Measurements from ENCODE around the gene PRPF31. TPM values are rescaled to one million over a fixed set of nuclear protein-coding genes. Genes with fewer than 3 reads are reported as not detected.

PRPF31 gene
- total and polyA plus RNA-seq, 2 of the 13 experiments (the other 11 are each of a cell fraction or from before 2014, with no cell fraction given), result 23.8 to 63.8 TPM

GRCh38 chr19:54136086-54136863 is 20.7 kb downstream of the PRPF31 start (continued):
- TF ChIP-seq ZNF687 (CRISPR knock-in tag; IDR thresholded peaks at IDR 0.05) (no peak), SMYD3 (CRISPR knock-in tag; IDR thresholded peaks at IDR 0.05) (0 out of 2 replicates have a peak, but pooled peaks have one; percentile 47), KDM6A (CRISPR knock-in tag; IDR thresholded peaks at IDR 0.05; ENCODE audit: low read depth) (no peak), KLF11 (CRISPR knock-in tag; IDR thresholded peaks at IDR 0.05) (0 out of 2 replicates have a peak, but pooled peaks have one; percentile 18), ZNF446 (CRISPR knock-in tag; IDR thresholded peaks at IDR 0.05) (0 out of 2 replicates have a peak, but pooled peaks have one; percentile 51), ZNF350 (CRISPR knock-in tag; IDR thresholded peaks at IDR 0.05; ENCODE audit: borderline replicate concordance, low read depth) (peak; percentile 43; the same call in 1 of the 2 replicates), HNRNPK (IDR thresholded peaks at IDR 0.05; ENCODE audit: low read depth, low read length, poor library complexity, severe bottlenecking) (no peak), LCORL (IDR thresholded peaks at IDR 0.05) (no peak), LCORL (CRISPR knock-in tag; IDR thresholded peaks at IDR 0.05) (0 out of 2 replicates have a peak, but pooled peaks have one; percentile 10), ZNF574 (CRISPR knock-in tag; IDR thresholded peaks at IDR 0.05) (no peak), PAWR (CRISPR knock-in tag; IDR thresholded peaks at IDR 0.05; ENCODE audit: borderline replicate concordance) (no peak), MAX (IDR thresholded peaks at IDR 0.05) (peak; percentile 41; the same call in 1 of the 2 replicates), CTCF (CRISPR knock-in tag; IDR thresholded peaks at IDR 0.05) (0 out of 2 replicates have a peak, but pooled peaks have one; percentile 1), KDM2A (CRISPR knock-in tag; IDR thresholded peaks at IDR 0.05; ENCODE audit: borderline replicate concordance, low read depth) (0 out of 2 replicates have a peak, but pooled peaks have one; percentile 19)
- TF ChIP-seq, protein P1, sequence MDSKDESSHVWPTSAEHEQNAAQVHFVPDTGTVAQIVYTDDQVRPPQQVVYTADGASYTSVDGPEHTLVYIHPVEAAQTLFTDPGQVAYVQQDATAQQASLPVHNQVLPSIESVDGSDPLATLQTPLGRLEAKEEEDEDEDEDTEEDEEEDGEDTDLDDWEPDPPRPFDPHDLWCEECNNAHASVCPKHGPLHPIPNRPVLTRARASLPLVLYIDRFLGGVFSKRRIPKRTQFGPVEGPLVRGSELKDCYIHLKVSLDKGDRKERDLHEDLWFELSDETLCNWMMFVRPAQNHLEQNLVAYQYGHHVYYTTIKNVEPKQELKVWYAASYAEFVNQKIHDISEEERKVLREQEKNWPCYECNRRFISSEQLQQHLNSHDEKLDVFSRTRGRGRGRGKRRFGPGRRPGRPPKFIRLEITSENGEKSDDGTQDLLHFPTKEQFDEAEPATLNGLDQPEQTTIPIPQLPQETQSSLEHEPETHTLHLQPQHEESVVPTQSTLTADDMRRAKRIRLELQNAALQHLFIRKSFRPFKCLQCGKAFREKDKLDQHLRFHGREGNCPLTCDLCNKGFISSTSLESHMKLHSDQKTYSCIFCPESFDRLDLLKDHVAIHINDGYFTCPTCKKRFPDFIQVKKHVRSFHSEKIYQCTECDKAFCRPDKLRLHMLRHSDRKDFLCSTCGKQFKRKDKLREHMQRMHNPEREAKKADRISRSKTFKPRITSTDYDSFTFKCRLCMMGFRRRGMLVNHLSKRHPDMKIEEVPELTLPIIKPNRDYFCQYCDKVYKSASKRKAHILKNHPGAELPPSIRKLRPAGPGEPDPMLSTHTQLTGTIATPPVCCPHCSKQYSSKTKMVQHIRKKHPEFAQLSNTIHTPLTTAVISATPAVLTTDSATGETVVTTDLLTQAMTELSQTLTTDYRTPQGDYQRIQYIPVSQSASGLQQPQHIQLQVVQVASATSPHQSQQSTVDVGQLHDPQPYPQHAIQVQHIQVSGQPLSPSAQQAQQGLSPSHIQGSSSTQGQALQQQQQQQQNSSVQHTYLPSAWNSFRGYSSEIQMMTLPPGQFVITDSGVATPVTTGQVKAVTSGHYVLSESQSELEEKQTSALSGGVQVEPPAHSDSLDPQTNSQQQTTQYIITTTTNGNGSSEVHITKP (CRISPR knock-in tag; IDR thresholded peaks at IDR 0.05; ENCODE audit: low read depth), result 0 out of 2 replicates have a peak, but pooled peaks have one; percentile 8
